ENCODE results near the gene LASP1. TPM values are rescaled to one million over a fixed set of nuclear protein-coding genes. Genes with fewer than 3 reads are reported as not detected.
A peak's percentile ranks its signal among the peaks of the same experiment; 100 is the strongest.

The LASP1 gene
- total RNA-seq (2022) = 65.1 and 68.1 TPM in 2 replicates
- percentile 55 among the genes with signal in this experiment for Bru-seq, nascent RNA
- percentile 82 among the genes with signal in this experiment for BruChase-seq, experiment 1, labeled RNA remaining after a 6-hour chase
- percentile 70 among the genes with signal in this experiment for BruChase-seq, experiment 2, labeled RNA remaining after a 2-hour chase
- long read RNA-seq, full-length matches to known transcripts = 59 of 95 reads
- long read RNA-seq, partial matches to known transcripts = 10 of 95 reads
- long read RNA-seq, other reads (novel, unspliced or antisense) = 26 of 95 reads

GRCh38 chr17:38869526-38870258 lies at the start of gene LASP1:
TSS of gene LASP1 (plus strand) at chr17:38870058. CDS start at chr17:38870190, 132 bp downstream.
- Mint-ChIP-seq H3K36me3 (ENCODE audit: insufficient read depth, unreplicated experiment) (peaks cover 31% of the 10 kb centered on the region), H3K27ac (ENCODE audit: low read depth, unreplicated experiment) (peak within 1 kb of the TSS; percentile 80), H3K4me3 (ENCODE audit: unreplicated experiment) (peak within 1 kb of the TSS; percentile 89), H3K27me3 (ENCODE audit: insufficient read depth, unreplicated experiment) (no peaks in the 10 kb centered on the region), H3K4me1 (ENCODE audit: insufficient read depth, unreplicated experiment) (peaks cover 42% of the 10 kb centered on the region), H3K9me3 (ENCODE audit: unreplicated experiment) (no peaks in the 10 kb centered on the region)
- no TSS peak for BruUV-seq (replicated peaks)
- ChIA-PET POLR2A (interaction anchor here (0.7 to 13.1 kb wide), 24 partner anchors 8 to 902 kb away, joined by 3 to 246 read pairs (median 4); partner anchors contain the start of genes CWC25, MLLT6, PIP4K2B and PSMB3), CTCF (no interaction called here)
- intact Hi-C loops (cut with micrococcal nuclease) = loop anchor here (1.0 to 2.0 kb wide), 3 partner anchors 16 to 111 kb away; partner anchors contain the start of gene RPL23
- no peak for TF ChIP-seq CTCF (IDR thresholded peaks at IDR 0.05; ENCODE audit: unreplicated experiment)
- peak; percentile 84 for DNase-seq (ENCODE audit: unreplicated experiment)

- Mint-ChIP-seq H3K4me1 (ENCODE audit: insufficient read depth, unreplicated experiment) (no peaks in the 10 kb centered on the region), H3K27me3 (ENCODE audit: insufficient read depth, unreplicated experiment) (no peaks in the 10 kb centered on the region), H3K4me3 (ENCODE audit: unreplicated experiment) (peak within 1 kb of the TSS; percentile 98), H3K9me3 (ENCODE audit: unreplicated experiment) (no peaks in the 10 kb centered on the region), H3K27ac (ENCODE audit: low read depth, unreplicated experiment) (peak within 1 kb of the TSS; percentile 100), H3K36me3 (ENCODE audit: insufficient read depth, unreplicated experiment) (peaks cover 28% of the 10 kb centered on the region)
- DNase-seq (ENCODE audit: unreplicated experiment) = peak; percentile 92
- POLR2A ChIA-PET = interaction anchor here (0.6 to 5.4 kb wide), 16 partner anchors 12 to 1467 kb away, joined by 3 to 72 read pairs (median 4); partner anchors contain the start of genes LASP1, PIP4K2B, PSMB3 and RPL23
- CTCF ChIA-PET = interaction anchor here (0.5 to 0.7 kb wide), 2 partner anchors 30 to 239 kb away, joined by 3 read pairs; no protein-coding TSS in a partner anchor
- BruUV-seq (replicated peaks) = TSS peak; percentile 95
- intact Hi-C loops (cut with micrococcal nuclease) = no loop called here
- TF ChIP-seq CTCF (IDR thresholded peaks at IDR 0.05; ENCODE audit: unreplicated experiment) = no peak
Observed at GRCh38 chr17:38824899-38825761, 44.7 kb upstream of the LASP1 start, which contains the start of gene CWC25. TSS of gene CWC25 (minus strand) at chr17:38825321. CDS start at chr17:38825183, 138 bp downstream.

GRCh38 chr17:38825762-38826247 lies 44.1 kb upstream of the LASP1 start:
- Mint-ChIP-seq H3K4me1 (ENCODE audit: insufficient read depth, unreplicated experiment) (no peaks in the 10 kb centered on the region), H3K27ac (ENCODE audit: low read depth, unreplicated experiment) (peak overlapping the region; percentile 100), H3K4me3 (ENCODE audit: unreplicated experiment) (peak overlapping the region; percentile 98), H3K9me3 (ENCODE audit: unreplicated experiment) (no peaks in the 10 kb centered on the region), H3K36me3 (ENCODE audit: insufficient read depth, unreplicated experiment) (peaks cover 21% of the 10 kb centered on the region), H3K27me3 (ENCODE audit: insufficient read depth, unreplicated experiment) (no peaks in the 10 kb centered on the region)
- ChIA-PET POLR2A (interaction anchor here (0.7 to 5.4 kb wide), 14 partner anchors 11 to 328 kb away, joined by 3 to 72 read pairs (median 5); partner anchors contain the start of genes LASP1, PIP4K2B, PSMB3 and RPL23), CTCF (interaction anchor here (0.7 kb wide), 1 partner anchor 29 kb away, joined by 3 read pairs; no protein-coding TSS in a partner anchor)
- no TSS peak for BruUV-seq (replicated peaks)
- intact Hi-C loops (cut with micrococcal nuclease) = no loop called here
- no peak for DNase-seq (ENCODE audit: unreplicated experiment)
- no peak for TF ChIP-seq CTCF (IDR thresholded peaks at IDR 0.05; ENCODE audit: unreplicated experiment)

Data from MCF 10A (cell line).